A549 (cell line): ENCODE measurements around the gene DAB2IP.

ENCODE experiments used
- FOSL2 ChIP-seq, 2 experiments: fragments of 450-650 bp in 1 of 2; fragments of >200 bp in 1 of 2; sonication (Bioruptor Twin) in 1 of 2; formaldehyde crosslinking; IDR thresholded peaks; 2 replicates each; pipeline versions ENCODE4 v1.5.0 to v1.6.1; 2016 to 2020; ENCODE audit warnings: mild to moderate bottlenecking in 1 of 2, moderate library complexity in 1 of 2
- NPAS2 ChIP-seq: fragments of 250-450 bp; sonication (Bioruptor Pico); IDR thresholded peaks from 2 replicates; pipeline ENCODE4 v1.8.0; 2022; ENCODE audit warnings: mild to moderate bottlenecking, moderate library complexity, borderline replicate concordance
- POLR2A ChIP-seq: IDR thresholded peaks from 2 replicates; pipeline ENCODE4 v1.6.1; 2012; ENCODE audit warnings: mild to moderate bottlenecking, low read length
- TF ChIP-seq, protein P1 (sequence below): fragments of >200 bp; sonication (Bioruptor Twin); formaldehyde crosslinking; IDR thresholded peaks from 3 replicates; pipeline ENCODE4 v1.5.1; 2016
- TF ChIP-seq, protein P2 (sequence below): fragments of 200-600 bp; sonication (generic); IDR thresholded peaks from 2 replicates; pipeline ENCODE4 v1.6.1; 2016; ENCODE audit warnings: antibody characterized with exemption, mild to moderate bottlenecking, moderate library complexity

DNA sequence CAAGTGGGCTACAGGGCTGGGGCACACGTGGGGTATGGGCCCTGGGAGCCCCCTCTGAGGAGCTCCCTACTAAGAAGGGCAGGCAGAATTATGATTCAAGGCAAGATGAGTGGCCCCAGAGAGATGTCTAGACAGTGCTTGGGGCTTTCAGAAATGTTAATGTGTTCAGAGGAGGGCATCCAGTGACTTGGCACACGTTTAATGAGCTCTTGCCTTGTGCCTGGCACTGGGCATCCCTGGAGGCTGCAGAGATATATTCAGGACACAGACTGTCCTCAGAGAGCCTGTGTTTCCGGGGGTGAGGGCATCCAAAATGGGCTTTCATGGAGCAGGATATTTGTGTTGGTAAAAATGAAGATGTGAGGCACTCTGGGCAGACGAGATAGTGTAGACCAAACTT is 25.4 kb upstream of the DAB2IP start:
- no peak for TF ChIP-seq NPAS2
- no peak for TF ChIP-seq POLR2A
- TF ChIP-seq, protein P1, sequence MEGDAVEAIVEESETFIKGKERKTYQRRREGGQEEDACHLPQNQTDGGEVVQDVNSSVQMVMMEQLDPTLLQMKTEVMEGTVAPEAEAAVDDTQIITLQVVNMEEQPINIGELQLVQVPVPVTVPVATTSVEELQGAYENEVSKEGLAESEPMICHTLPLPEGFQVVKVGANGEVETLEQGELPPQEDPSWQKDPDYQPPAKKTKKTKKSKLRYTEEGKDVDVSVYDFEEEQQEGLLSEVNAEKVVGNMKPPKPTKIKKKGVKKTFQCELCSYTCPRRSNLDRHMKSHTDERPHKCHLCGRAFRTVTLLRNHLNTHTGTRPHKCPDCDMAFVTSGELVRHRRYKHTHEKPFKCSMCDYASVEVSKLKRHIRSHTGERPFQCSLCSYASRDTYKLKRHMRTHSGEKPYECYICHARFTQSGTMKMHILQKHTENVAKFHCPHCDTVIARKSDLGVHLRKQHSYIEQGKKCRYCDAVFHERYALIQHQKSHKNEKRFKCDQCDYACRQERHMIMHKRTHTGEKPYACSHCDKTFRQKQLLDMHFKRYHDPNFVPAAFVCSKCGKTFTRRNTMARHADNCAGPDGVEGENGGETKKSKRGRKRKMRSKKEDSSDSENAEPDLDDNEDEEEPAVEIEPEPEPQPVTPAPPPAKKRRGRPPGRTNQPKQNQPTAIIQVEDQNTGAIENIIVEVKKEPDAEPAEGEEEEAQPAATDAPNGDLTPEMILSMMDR, result no peak
- no peak for TF ChIP-seq FOSL2 (IDR thresholded peaks at IDR 0.05)
- TF ChIP-seq FOSL2 (CRISPR knock-in tag; IDR thresholded peaks at IDR 0.05), result no peak
- TF ChIP-seq, protein P2, sequence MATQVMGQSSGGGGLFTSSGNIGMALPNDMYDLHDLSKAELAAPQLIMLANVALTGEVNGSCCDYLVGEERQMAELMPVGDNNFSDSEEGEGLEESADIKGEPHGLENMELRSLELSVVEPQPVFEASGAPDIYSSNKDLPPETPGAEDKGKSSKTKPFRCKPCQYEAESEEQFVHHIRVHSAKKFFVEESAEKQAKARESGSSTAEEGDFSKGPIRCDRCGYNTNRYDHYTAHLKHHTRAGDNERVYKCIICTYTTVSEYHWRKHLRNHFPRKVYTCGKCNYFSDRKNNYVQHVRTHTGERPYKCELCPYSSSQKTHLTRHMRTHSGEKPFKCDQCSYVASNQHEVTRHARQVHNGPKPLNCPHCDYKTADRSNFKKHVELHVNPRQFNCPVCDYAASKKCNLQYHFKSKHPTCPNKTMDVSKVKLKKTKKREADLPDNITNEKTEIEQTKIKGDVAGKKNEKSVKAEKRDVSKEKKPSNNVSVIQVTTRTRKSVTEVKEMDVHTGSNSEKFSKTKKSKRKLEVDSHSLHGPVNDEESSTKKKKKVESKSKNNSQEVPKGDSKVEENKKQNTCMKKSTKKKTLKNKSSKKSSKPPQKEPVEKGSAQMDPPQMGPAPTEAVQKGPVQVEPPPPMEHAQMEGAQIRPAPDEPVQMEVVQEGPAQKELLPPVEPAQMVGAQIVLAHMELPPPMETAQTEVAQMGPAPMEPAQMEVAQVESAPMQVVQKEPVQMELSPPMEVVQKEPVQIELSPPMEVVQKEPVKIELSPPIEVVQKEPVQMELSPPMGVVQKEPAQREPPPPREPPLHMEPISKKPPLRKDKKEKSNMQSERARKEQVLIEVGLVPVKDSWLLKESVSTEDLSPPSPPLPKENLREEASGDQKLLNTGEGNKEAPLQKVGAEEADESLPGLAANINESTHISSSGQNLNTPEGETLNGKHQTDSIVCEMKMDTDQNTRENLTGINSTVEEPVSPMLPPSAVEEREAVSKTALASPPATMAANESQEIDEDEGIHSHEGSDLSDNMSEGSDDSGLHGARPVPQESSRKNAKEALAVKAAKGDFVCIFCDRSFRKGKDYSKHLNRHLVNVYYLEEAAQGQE, result no peak
